Stomach (tissue), 4 donors: ENCODE data around the gene MTMR2.

Experiments
- CTCF ChIP-seq, 7 experiments: fragments of 450-650 bp in 4 of 7; fragments of 200-600 bp in 3 of 7; sonication (generic) in 3 of 7; IDR thresholded peaks; one replicate each; pipeline ENCODE4 v1.5.1; 2016 to 2019; ENCODE audit warnings: antibody characterized with exemption in 7 of 7, control low read depth in 2 of 7, mild to moderate bottlenecking in 1 of 7
- EP300 ChIP-seq: sonication (generic); formaldehyde crosslinking; IDR thresholded peaks from one replicate; pipeline ENCODE4 v1.6.1; 2017; ENCODE audit warnings: antibody characterized with exemption
- POLR2A ChIP-seq, 4 donors: fragments of 450-650 bp; IDR thresholded peaks; one replicate each; pipeline ENCODE4 v1.6.1; 2016; ENCODE audit warnings: antibody characterized with exemption in 4 of 4, control low read depth in 2 of 4, mild to moderate bottlenecking in 1 of 4, moderate library complexity in 1 of 4

- TF ChIP-seq CTCF (IDR thresholded peaks at IDR 0.05): no peak
- no peak for TF ChIP-seq POLR2A (IDR thresholded peaks at IDR 0.05)
- TF ChIP-seq EP300: no peak
Measured at GRCh38 chr11:95964281-95964680, 40.4 kb upstream of the MTMR2 start.
